HepG2 (cell line): ENCODE measurements around the gene SFT2D1. TPM values are rescaled to one million over a fixed set of nuclear protein-coding genes. Genes with fewer than 3 reads are reported as not detected.
A peak's percentile ranks its signal among the peaks of the same experiment; 100 is the strongest.

Source experiments
- FOXP4 ChIP-seq: sonication (generic); formaldehyde crosslinking; IDR thresholded peaks from 2 replicates; pipeline ENCODE4 v1.4.0; 2020; ENCODE audit warnings: missing genetic modification reagents
- MED1 ChIP-seq: sonication (generic); formaldehyde crosslinking; IDR thresholded peaks from 2 replicates; pipeline ENCODE4 v1.4.0; 2020; ENCODE audit warnings: missing genetic modification reagents
- NR2F6 ChIP-seq, 2 experiments: IDR thresholded peaks; 2 replicates each; pipeline ENCODE4 v1.6.1; 2016; ENCODE audit warnings: antibody characterized with exemption in 1 of 2, mild to moderate bottlenecking in 1 of 2
- RERE ChIP-seq: IDR thresholded peaks from 2 replicates; pipeline ENCODE4 v1.6.1; 2016; ENCODE audit warnings: low read depth, missing genetic modification reagents, missing compliant biosample characterization
- ZBTB46 ChIP-seq: sonication (generic); formaldehyde crosslinking; IDR thresholded peaks from 2 replicates; pipeline ENCODE4 v1.4.0; 2020; ENCODE audit warnings: mild to moderate bottlenecking, missing genetic modification reagents, borderline replicate concordance
- ZNF407 ChIP-seq: sonication (generic); formaldehyde crosslinking; IDR thresholded peaks from one replicate; pipeline ENCODE4 v1.5.1; 2020; ENCODE audit warnings: mild to moderate bottlenecking, missing genetic modification reagents; ENCODE audit errors: not compliant biosample characterization
- ZNF800 ChIP-seq: sonication (generic); formaldehyde crosslinking; IDR thresholded peaks from 2 replicates; pipeline ENCODE4 v1.4.0; 2020; ENCODE audit warnings: missing genetic modification reagents
- polyA plus RNA-seq, 8 experiments: library from polyadenylated mRNA; depleted of rRNA in 3 of 8; stranded (reverse) in 7 of 8; unstranded in 1 of 8; fragments of >200 nt; fragmentation: Illumina TruSeq in 4 of 8; extraction: Trizol in 4 of 8; gene quantifications; 2 replicates each; pipeline versions ENCODE4 v1.2.1 to v1.2.3, GENCODE V29; 2011 to 2016; ENCODE audit warnings: low read depth in 4 of 8, missing spikeins in 1 of 8, mixed read lengths in 1 of 8; ENCODE audit not compliant: insufficient read depth in 1 of 8
- total RNA-seq, 5 experiments: library from RNA; depleted of rRNA; stranded (reverse); fragments of >200 nt; fragmentation: Illumina TruSeq; extraction: Trizol; gene quantifications; 2 replicates each; pipeline ENCODE4 v1.2.3, GENCODE V29; 2016; ENCODE audit warnings: low read depth in 1 of 5

SFT2D1 gene
- total and polyA plus RNA-seq, 2 of the 13 experiments (the other 11 are each of a cell fraction or from before 2014, with no cell fraction given): 115 to 147 TPM

GRCh38 chr6:166351715-166352285 is 9.5 kb upstream of the SFT2D1 start (continued):
- peak; percentile 55; the same call in 1 of the 2 replicates for TF ChIP-seq RERE (CRISPR knock-in tag)
- peak; percentile 75 for TF ChIP-seq FOXP4 (CRISPR knock-in tag)
- TF ChIP-seq NR2F6 (IDR thresholded peaks at IDR 0.05): 0 out of 2 replicates have a peak, but pooled peaks have one; percentile 25
- peak; percentile 9; the same call in 1 of the 2 replicates for TF ChIP-seq NR2F6 (CRISPR knock-in tag; IDR thresholded peaks at IDR 0.05)
- no peak for TF ChIP-seq ZNF407 (CRISPR knock-in tag)
- TF ChIP-seq ZBTB46 (CRISPR knock-in tag): no peak
- peak; percentile 55 for TF ChIP-seq MED1 (CRISPR knock-in tag)
- no peak for TF ChIP-seq ZNF800 (CRISPR knock-in tag)
